GM10248 (cell line): ENCODE results near the gene SLIT3.

Source experiments
- CTCF ChIA-PET: fragments of 300-600 bp; sonication (Branson Sonifier 250); formaldehyde crosslinking; extraction: SDS; loops from one replicate; lab custom pipeline; 2021; ENCODE audit warnings: antibody characterized with exemption; lab: Yijun Ruan, JAX
- POLR2A ChIA-PET: fragments of 350-650 bp; sonication (Branson Sonifier 250); formaldehyde crosslinking; extraction: SDS; loops from one replicate; lab custom pipeline; 2020; ENCODE audit warnings: antibody characterized with exemption; lab: Yijun Ruan, JAX
- DNase-seq: peaks from one replicate; pipeline ENCODE4 v3.0.0; 2012; ENCODE audit errors: extremely low spot score
- TF ChIP-seq, protein P1 (sequence below): IDR thresholded peaks from 2 replicates; pipeline ENCODE4 v1.5.1; 2012; ENCODE audit warnings: mild to moderate bottlenecking, low read depth; ENCODE audit errors: extremely low read depth, missing control alignments, control extremely low read depth

Gene SLIT3

GRCh38 chr5:168886157-168886556 is 414.8 kb downstream of the SLIT3 start:
- CTCF ChIA-PET: interaction anchor here (0.7 to 1.8 kb wide), 2 partner anchors 9 to 11 kb away, joined by 3 to 9 read pairs; no protein-coding TSS in a partner anchor
- POLR2A ChIA-PET: no interaction called here
- DNase-seq: no peak
- TF ChIP-seq, protein P1, sequence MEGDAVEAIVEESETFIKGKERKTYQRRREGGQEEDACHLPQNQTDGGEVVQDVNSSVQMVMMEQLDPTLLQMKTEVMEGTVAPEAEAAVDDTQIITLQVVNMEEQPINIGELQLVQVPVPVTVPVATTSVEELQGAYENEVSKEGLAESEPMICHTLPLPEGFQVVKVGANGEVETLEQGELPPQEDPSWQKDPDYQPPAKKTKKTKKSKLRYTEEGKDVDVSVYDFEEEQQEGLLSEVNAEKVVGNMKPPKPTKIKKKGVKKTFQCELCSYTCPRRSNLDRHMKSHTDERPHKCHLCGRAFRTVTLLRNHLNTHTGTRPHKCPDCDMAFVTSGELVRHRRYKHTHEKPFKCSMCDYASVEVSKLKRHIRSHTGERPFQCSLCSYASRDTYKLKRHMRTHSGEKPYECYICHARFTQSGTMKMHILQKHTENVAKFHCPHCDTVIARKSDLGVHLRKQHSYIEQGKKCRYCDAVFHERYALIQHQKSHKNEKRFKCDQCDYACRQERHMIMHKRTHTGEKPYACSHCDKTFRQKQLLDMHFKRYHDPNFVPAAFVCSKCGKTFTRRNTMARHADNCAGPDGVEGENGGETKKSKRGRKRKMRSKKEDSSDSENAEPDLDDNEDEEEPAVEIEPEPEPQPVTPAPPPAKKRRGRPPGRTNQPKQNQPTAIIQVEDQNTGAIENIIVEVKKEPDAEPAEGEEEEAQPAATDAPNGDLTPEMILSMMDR: no peak

GRCh38 chr5:168885324-168886120 is 415.4 kb downstream of the SLIT3 start:
- ChIA-PET CTCF (interaction anchor here (0.7 to 1.8 kb wide), 2 partner anchors 9 to 12 kb away, joined by 3 to 9 read pairs; no protein-coding TSS in a partner anchor), POLR2A (no interaction called here)
- TF ChIP-seq, protein P1: no peak
- DNase-seq: no peak

- TF ChIP-seq, protein P1: no peak
- ChIA-PET POLR2A (no interaction called here), CTCF (no interaction called here)
- DNase-seq: no peak
Observed at GRCh38 chr5:168883991-168884390, 416.9 kb downstream of the SLIT3 start.

GRCh38 chr5:168883281-168883741 is 417.6 kb downstream of the SLIT3 start:
- POLR2A ChIA-PET: no interaction called here
- TF ChIP-seq, protein P1: no peak
- DNase-seq: no peak
- CTCF ChIA-PET: no interaction called here

DNA sequence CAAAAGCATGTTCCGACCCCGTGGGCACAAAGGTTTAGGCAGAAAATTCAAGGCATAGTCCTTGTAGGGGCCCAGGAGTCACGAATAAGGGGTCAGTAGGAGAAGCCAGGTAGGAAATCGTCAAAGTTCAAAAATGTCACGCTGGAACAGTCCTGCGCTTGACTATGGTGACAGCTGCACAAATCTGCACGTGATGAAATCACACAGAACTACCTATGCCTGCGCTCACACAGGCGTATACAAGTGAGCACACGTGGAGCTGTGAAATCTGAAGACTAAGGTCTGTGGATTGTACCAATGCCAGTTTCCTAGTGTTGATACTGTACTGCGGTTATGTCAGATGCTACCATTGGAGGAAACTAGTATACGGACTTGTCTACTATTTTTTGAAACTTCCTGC is 418.7 kb downstream of the SLIT3 start:
- DNase-seq: no peak
- ChIA-PET CTCF (no interaction called here), POLR2A (no interaction called here)
- TF ChIP-seq, protein P1: no peak

GRCh38 chr5:168881427-168882149 is 419.4 kb downstream of the SLIT3 start:
- peak; percentile 22 for DNase-seq
- TF ChIP-seq, protein P1: no peak
- ChIA-PET POLR2A (no interaction called here), CTCF (no interaction called here)
